ENCODE data around the gene GSAP. TPM values are rescaled to one million over a fixed set of nuclear protein-coding genes. Genes with fewer than 3 reads are reported as not detected.

The GSAP gene
- total and polyA plus RNA-seq, 2 donors (not counting 3 experiments of a cell fraction or from before 2014, with no cell fraction given) = 2.3 to 5.8 TPM

- TF ChIP-seq, protein P1, sequence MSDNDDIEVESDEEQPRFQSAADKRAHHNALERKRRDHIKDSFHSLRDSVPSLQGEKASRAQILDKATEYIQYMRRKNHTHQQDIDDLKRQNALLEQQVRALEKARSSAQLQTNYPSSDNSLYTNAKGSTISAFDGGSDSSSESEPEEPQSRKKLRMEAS (IDR thresholded peaks at IDR 0.05; ENCODE audit: insufficient read depth, insufficient read length) = no peak
- no peak for TF ChIP-seq POLR2A (IDR thresholded peaks at IDR 0.05; ENCODE audit: low read depth, low read length)
- TF ChIP-seq GATA2 (IDR thresholded peaks at IDR 0.05; ENCODE audit: insufficient read depth, insufficient read length, low read depth, low read length) = no peak
- no peak for TF ChIP-seq CTCF (IDR thresholded peaks at IDR 0.05; ENCODE audit: extremely low read depth in 1 of 2, insufficient read depth in 1 of 2, low read depth in 1 of 2, low read length in 2 of 2)
- TF ChIP-seq MYC (IDR thresholded peaks at IDR 0.05; ENCODE audit: low read depth, low read length) = no peak
- TF ChIP-seq FOS (IDR thresholded peaks at IDR 0.05; ENCODE audit: borderline replicate concordance, insufficient read depth, low read length) = no peak
- no peak for TF ChIP-seq EZH2 (IDR thresholded peaks at IDR 0.05; ENCODE audit: borderline replicate concordance, low read depth, low read length, severe bottlenecking)
- TF ChIP-seq JUN (IDR thresholded peaks at IDR 0.05; ENCODE audit: borderline replicate concordance, insufficient read depth, insufficient read length, low read depth) = no peak
- no peak for TF ChIP-seq POLR2AphosphoS5 (IDR thresholded peaks at IDR 0.05; ENCODE audit: insufficient read depth, low read depth, low read length)
- Histone ChIP-seq H3K4me3 (replicated peaks in 1 of 3; ENCODE audit: insufficient read depth in 1 of 3, low read depth in 1 of 3, low read length in 3 of 3) (no peak overlapping the region), H3K4me1 (ENCODE audit: control insufficient read depth, extremely low read depth, insufficient read depth, low read length) (peaks cover 5% of the 10 kb centered on the region), H3K4me2 (ENCODE audit: insufficient read depth, low read length) (no peak overlapping the region), H3K9me1 (replicated peaks; ENCODE audit: control insufficient read depth, extremely low read depth, insufficient read depth, low read length) (no peaks in the 10 kb centered on the region), H3K9ac (replicated peaks; ENCODE audit: extremely low read depth, insufficient read depth, low read length) (no peak overlapping the region), H4K20me1 (replicated peaks; ENCODE audit: control insufficient read depth, extremely low read depth, insufficient read depth, low read length) (no peaks in the 10 kb centered on the region), H3K79me2 (ENCODE audit: control insufficient read depth, insufficient read depth, low read length) (no peaks in the 10 kb centered on the region), H3K9me3 (replicated peaks; ENCODE audit: control insufficient read depth, insufficient read depth, low read length) (no peaks in the 10 kb centered on the region), H3K27me3 (ENCODE audit: control insufficient read depth in 2 of 2, insufficient read depth in 2 of 2, low read length in 2 of 2) (no peaks in the 10 kb centered on the region), H3K27ac (ENCODE audit: insufficient read depth, low read depth, low read length) (no peak overlapping the region), H2AFZ (ENCODE audit: low read depth, low read length) (no peak overlapping the region), H3K36me3 (ENCODE audit: control insufficient read depth in 2 of 2, extremely low read depth in 1 of 2, insufficient read depth in 2 of 2, low read length in 2 of 2) (no peaks in the 10 kb centered on the region)
- DNase-seq (ENCODE audit: low read depth, low spot score) (no peak), FAIRE-seq (no peak)
- CTCF ChIA-PET = interaction anchor here (1.5 kb wide), 1 partner anchor 29 kb away, joined by 9 read pairs; no protein-coding TSS in a partner anchor
- dilution Hi-C loops (cut with MboI; ENCODE audit: extremely low pct_ligation_motif_present, low sequenced_read_pairs) = no loop called here
- intact Hi-C loops (cut with micrococcal nuclease) = no loop called here
- BruUV-seq (replicated peaks) = no TSS peak
- POLR2A ChIA-PET = no interaction called here
Observed at GRCh38 chr7:77276120-77276519, 140.0 kb downstream of the GSAP start.

All from endothelial cell of umbilical vein (primary cell).